Nephron progenitor cell (in vitro differentiated cells): Measurements from ENCODE around the gene ENTPD5.
"Not testable (repeated sequence)": the region's sequence is repeated elsewhere in the genome, so short reads cannot be mapped to it uniquely, and the experiment has no call there.

Source experiments
- DNase-seq: peaks from one replicate; pipeline ENCODE4 v3.0.0; 2021
- H3K27ac Mint-ChIP-seq: 2 replicates; pipeline ENCODE4 v1.8.0; 2021; ENCODE audit warnings: mild to moderate bottlenecking, moderate library complexity, mixed read lengths
- H3K27me3 Mint-ChIP-seq: 2 replicates; pipeline ENCODE4 v1.8.0; 2021; ENCODE audit warnings: mild to moderate bottlenecking, low read depth, mixed read lengths; ENCODE audit not compliant: poor library complexity
- H3K36me3 Mint-ChIP-seq: 2 replicates; pipeline ENCODE4 v1.8.0; 2021; ENCODE audit warnings: low read depth, mixed read lengths
- H3K4me1 Mint-ChIP-seq: 2 replicates; pipeline ENCODE4 v1.8.0; 2021; ENCODE audit warnings: mixed read lengths
- H3K4me3 Mint-ChIP-seq: 2 replicates; pipeline ENCODE4 v1.8.0; 2021; ENCODE audit warnings: mild to moderate bottlenecking, moderate library complexity, mixed read lengths
- H3K9me3 Mint-ChIP-seq: 2 replicates; pipeline ENCODE4 v1.8.0; 2021; ENCODE audit warnings: mild to moderate bottlenecking, moderate library complexity, mixed read lengths
- TF ChIP-seq, protein P1 (sequence below): fragments of 200-600 bp; sonication (generic); IDR thresholded peaks from 2 replicates; pipeline ENCODE4 v1.5.0; 2021; ENCODE audit warnings: antibody characterized with exemption

Gene ENTPD5

GRCh38 chr14:73924337-73924736 is 94.8 kb downstream of the ENTPD5 start:
- no peak overlapping the region for H3K4me3 Mint-ChIP-seq
- H3K4me1 Mint-ChIP-seq = no peaks in the 10 kb centered on the region
- peaks cover 75% of the 10 kb centered on the region for H3K36me3 Mint-ChIP-seq
- TF ChIP-seq, protein P1, sequence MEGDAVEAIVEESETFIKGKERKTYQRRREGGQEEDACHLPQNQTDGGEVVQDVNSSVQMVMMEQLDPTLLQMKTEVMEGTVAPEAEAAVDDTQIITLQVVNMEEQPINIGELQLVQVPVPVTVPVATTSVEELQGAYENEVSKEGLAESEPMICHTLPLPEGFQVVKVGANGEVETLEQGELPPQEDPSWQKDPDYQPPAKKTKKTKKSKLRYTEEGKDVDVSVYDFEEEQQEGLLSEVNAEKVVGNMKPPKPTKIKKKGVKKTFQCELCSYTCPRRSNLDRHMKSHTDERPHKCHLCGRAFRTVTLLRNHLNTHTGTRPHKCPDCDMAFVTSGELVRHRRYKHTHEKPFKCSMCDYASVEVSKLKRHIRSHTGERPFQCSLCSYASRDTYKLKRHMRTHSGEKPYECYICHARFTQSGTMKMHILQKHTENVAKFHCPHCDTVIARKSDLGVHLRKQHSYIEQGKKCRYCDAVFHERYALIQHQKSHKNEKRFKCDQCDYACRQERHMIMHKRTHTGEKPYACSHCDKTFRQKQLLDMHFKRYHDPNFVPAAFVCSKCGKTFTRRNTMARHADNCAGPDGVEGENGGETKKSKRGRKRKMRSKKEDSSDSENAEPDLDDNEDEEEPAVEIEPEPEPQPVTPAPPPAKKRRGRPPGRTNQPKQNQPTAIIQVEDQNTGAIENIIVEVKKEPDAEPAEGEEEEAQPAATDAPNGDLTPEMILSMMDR = no peak
- no peak overlapping the region for H3K27ac Mint-ChIP-seq
- H3K9me3 Mint-ChIP-seq = no peaks in the 10 kb centered on the region
- H3K27me3 Mint-ChIP-seq = no peaks in the 10 kb centered on the region
- no peak for DNase-seq

GRCh38 chr14:73919457-73919856 is 99.6 kb downstream of the ENTPD5 start:
- H3K4me3 Mint-ChIP-seq, H3K27ac Mint-ChIP-seq, H3K4me1 Mint-ChIP-seq, DNase-seq, H3K27me3 Mint-ChIP-seq, H3K9me3 Mint-ChIP-seq: not testable (repeated sequence)
- peaks cover 54% of the 10 kb centered on the region for H3K36me3 Mint-ChIP-seq

GRCh38 chr14:73916324-73916723 is 102.8 kb downstream of the ENTPD5 start:
- Mint-ChIP-seq H3K27ac (peak overlapping the region; percentile 32), H3K36me3 (peaks cover 59% of the 10 kb centered on the region), H3K4me3 (no peak overlapping the region), H3K27me3 (no peaks in the 10 kb centered on the region), H3K4me1 (no peaks in the 10 kb centered on the region), H3K9me3 (peaks cover 12% of the 10 kb centered on the region)
- no peak for DNase-seq
- TF ChIP-seq, protein P1 = no peak

GRCh38 chr14:73913256-73913655 is 105.8 kb downstream of the ENTPD5 start:
- H3K4me3 Mint-ChIP-seq = no peak overlapping the region
- DNase-seq = no peak
- TF ChIP-seq, protein P1 = no peak

GRCh38 chr14:73909681-73910080 is 109.4 kb downstream of the ENTPD5 start:
- Mint-ChIP-seq H3K9me3 (peaks cover 12% of the 10 kb centered on the region), H3K27ac (peak overlapping the region; percentile 43), H3K27me3 (no peaks in the 10 kb centered on the region), H3K36me3 (peaks cover 78% of the 10 kb centered on the region), H3K4me3 (no peak overlapping the region), H3K4me1 (no peaks in the 10 kb centered on the region)
- TF ChIP-seq, protein P1 = no peak
- no peak for DNase-seq

More at GRCh38 chr14:73913256-73913655, 105.8 kb downstream of the ENTPD5 start:
- Mint-ChIP-seq H3K4me1 (no peaks in the 10 kb centered on the region), H3K27ac (no peak overlapping the region), H3K9me3 (peaks cover 12% of the 10 kb centered on the region), H3K27me3 (no peaks in the 10 kb centered on the region), H3K36me3 (peaks cover 71% of the 10 kb centered on the region)
